CD14-positive monocyte (primary cell): ENCODE results near the gene ANO2. TPM values are rescaled to one million over a fixed set of nuclear protein-coding genes. Genes with fewer than 3 reads are reported as not detected.

ENCODE experiments used
- DNase-seq, 3 donors: peaks; one replicate each; pipeline ENCODE4 v3.0.0-alpha.2; 2011 to 2022
- H2AFZ ChIP-seq: 2 replicates; pipeline ENCODE4 v1.6.0; 2012; ENCODE audit warnings: mild to moderate bottlenecking, low read depth, low read length, inconsistent platforms; ENCODE audit not compliant: insufficient read depth, poor library complexity, severe bottlenecking
- H3K27ac ChIP-seq, 2 donors: 1 replicate in 1 of 2; 2 replicates in 1 of 2; pipeline ENCODE4 v1.5.1; 2012 to 2013; ENCODE audit warnings: low read length in 2 of 2, control low read depth in 1 of 2, inconsistent platforms in 1 of 2, low read depth in 1 of 2, mild to moderate bottlenecking in 1 of 2
- H3K27me3 ChIP-seq, 2 donors: one replicate each; pipeline versions ENCODE4 v1.6.0 to v1.6.1; 2011 to 2013; ENCODE audit warnings: low read length in 2 of 2; ENCODE audit not compliant: control insufficient read depth in 2 of 2, insufficient read depth in 2 of 2
- H3K36me3 ChIP-seq, 2 donors: replicated peaks in 1 of 2; 1 replicate in 1 of 2; 2 replicates in 1 of 2; pipeline versions ENCODE4 v1.5.1 to v1.6.1; 2012 to 2013; ENCODE audit warnings: low read length in 2 of 2, control low read depth in 1 of 2, inconsistent platforms in 1 of 2, mild to moderate bottlenecking in 1 of 2; ENCODE audit not compliant: insufficient read depth in 2 of 2, control insufficient read depth in 1 of 2
- H3K4me1 ChIP-seq, 2 donors: 1 replicate in 1 of 2; 2 replicates in 1 of 2; pipeline versions ENCODE4 v1.5.1 to v1.6.1; 2012 to 2013; ENCODE audit warnings: low read length in 2 of 2, control low read depth in 1 of 2, inconsistent platforms in 1 of 2, mild to moderate bottlenecking in 1 of 2, moderate library complexity in 1 of 2; ENCODE audit not compliant: insufficient read depth in 2 of 2, control insufficient read depth in 1 of 2
- H3K4me2 ChIP-seq: replicated peaks from 2 replicates; pipeline ENCODE3; 2012; ENCODE audit warnings: low read length, moderate library complexity, mild to moderate bottlenecking; ENCODE audit not compliant: poor library complexity, severe bottlenecking; ENCODE audit errors: extremely low read depth
- H3K4me3 ChIP-seq, 3 experiments: fragments of 200-600 bp in 1 of 3; sonication (generic) in 1 of 3; replicated peaks in 1 of 3; 1 replicate in 2 of 3; 2 replicates in 1 of 3; pipeline ENCODE4 v1.5.1; 2011 to 2013; ENCODE audit warnings: low read length in 3 of 3, mild to moderate bottlenecking in 3 of 3, control low read depth in 2 of 3, low read depth in 2 of 3, inconsistent platforms in 1 of 3, moderate library complexity in 1 of 3
- H3K79me2 ChIP-seq: 2 replicates; pipeline ENCODE4 v1.6.0; 2012; ENCODE audit warnings: mild to moderate bottlenecking, control low read depth, inconsistent platforms, low read length, moderate library complexity; ENCODE audit not compliant: insufficient read depth
- H3K9ac ChIP-seq: 2 replicates; pipeline ENCODE4 v1.6.0; 2017; ENCODE audit warnings: low read length, mild to moderate bottlenecking; ENCODE audit not compliant: insufficient read depth, poor library complexity, severe bottlenecking
- H3K9me3 ChIP-seq, 2 donors: replicated peaks in 1 of 2; 1 replicate in 1 of 2; 2 replicates in 1 of 2; pipeline versions ENCODE4 v1.5.1 to v1.6.1; 2012 to 2013; ENCODE audit warnings: low read length in 2 of 2, control low read depth in 1 of 2; ENCODE audit not compliant: control insufficient read depth in 1 of 2, insufficient read depth in 1 of 2
- H4K20me1 ChIP-seq: 2 replicates; pipeline ENCODE4 v1.6.0; 2012; ENCODE audit warnings: mild to moderate bottlenecking, low read length, control low read depth, moderate library complexity; ENCODE audit not compliant: insufficient read depth
- H3K27ac Mint-ChIP-seq, 7 donors: one replicate each; pipeline ENCODE4 v1.8.0; 2020; ENCODE audit warnings: mild to moderate bottlenecking in 7 of 7, mixed read lengths in 7 of 7, moderate library complexity in 6 of 7, inconsistent platforms in 2 of 7
- H3K27me3 Mint-ChIP-seq, 3 donors: one replicate each; pipeline ENCODE4 v1.8.0; 2021 to 2022; ENCODE audit warnings: low read depth in 3 of 3, mild to moderate bottlenecking in 3 of 3, mixed read lengths in 3 of 3, moderate library complexity in 3 of 3, inconsistent platforms in 1 of 3
- H3K36me3 Mint-ChIP-seq, 2 donors: one replicate each; pipeline ENCODE4 v1.8.0; 2020; ENCODE audit warnings: mixed read lengths in 2 of 2, inconsistent platforms in 1 of 2, mild to moderate bottlenecking in 1 of 2
- H3K4me1 Mint-ChIP-seq: one replicate; pipeline ENCODE4 v1.8.0; 2020; ENCODE audit warnings: mild to moderate bottlenecking, mixed read lengths
- H3K4me3 Mint-ChIP-seq, 2 donors: one replicate each; pipeline ENCODE4 v1.8.0; 2020; ENCODE audit warnings: mild to moderate bottlenecking in 2 of 2, mixed read lengths in 2 of 2, moderate library complexity in 1 of 2
- H3K9me3 Mint-ChIP-seq, 7 donors: one replicate each; pipeline ENCODE4 v1.8.0; 2020 to 2022; ENCODE audit warnings: mixed read lengths in 7 of 7, mild to moderate bottlenecking in 6 of 7, moderate library complexity in 6 of 7, inconsistent platforms in 2 of 7
- WGBS: methylation state at CpG from one replicate; pipeline ENCODE4 v1.1.5; 2013; ENCODE audit warnings: missing lambda C conversion rate; ENCODE audit not compliant: insufficient coverage; 5-methylcytosine and 5-hydroxymethylcytosine counted together
- intact Hi-C, 2 donors: fragments of 100-400 bp; cut with micrococcal nuclease; formaldehyde crosslinking; loops; one replicate each; pipeline versions ENCODE4 v1.15.0 to v1.15.1; 2023
- polyA plus RNA-seq, 3 donors: library from polyadenylated mRNA; depleted of rRNA in 1 of 3; unstranded in 2 of 3; stranded (reverse) in 1 of 3; fragments of 300-500 nt in 2 of 3; fragments of >200 nt in 1 of 3; fragmentation: Illumina TruSeq in 2 of 3; gene quantifications; 1 replicate in 2 of 3; 2 replicates in 1 of 3; pipeline ENCODE4 v1.2.3, GENCODE V29; 2012 to 2021
- TF ChIP-seq, protein P1 (sequence below): fragments of 200-600 bp; IDR thresholded peaks from one replicate; pipeline ENCODE4 v1.8.0; 2022; ENCODE audit warnings: antibody characterized with exemption, mild to moderate bottlenecking

ANO2 gene
- polyA plus RNA-seq, 3 donors: not detected

GRCh38 chr12:5905757-5906156 lies 39.3 kb downstream of the ANO2 start:
- no peak overlapping the region for H3K4me3 ChIP-seq
- DNase-seq: no peak
- H3K27ac ChIP-seq: no peak overlapping the region
- no peaks in the 10 kb centered on the region for H3K9me3 ChIP-seq
- Mint-ChIP-seq H3K36me3 (no peaks in the 10 kb centered on the region), H3K4me1 (no peaks in the 10 kb centered on the region), H3K9me3 (peaks cover 0 to 3% (median 0%) of the 10 kb centered on the region in 7 donors), H3K4me3 (no peak overlapping the region), H3K27ac (no peak overlapping the region), H3K27me3 (peaks cover 1 to 5% (median 2%) of the 10 kb centered on the region in 3 donors)
- H3K4me2 ChIP-seq: no peak overlapping the region
- H3K27me3 ChIP-seq: no peaks in the 10 kb centered on the region
- 100% methylated on average over 1 of the region's 4 CpGs for WGBS
- no peaks in the 10 kb centered on the region for H4K20me1 ChIP-seq
- no peaks in the 10 kb centered on the region for H3K36me3 ChIP-seq
- no peak overlapping the region for H2AFZ ChIP-seq
- no peaks in the 10 kb centered on the region for H3K79me2 ChIP-seq
- no peak overlapping the region for H3K9ac ChIP-seq
- intact Hi-C loops: no loop called here
- TF ChIP-seq, protein P1, sequence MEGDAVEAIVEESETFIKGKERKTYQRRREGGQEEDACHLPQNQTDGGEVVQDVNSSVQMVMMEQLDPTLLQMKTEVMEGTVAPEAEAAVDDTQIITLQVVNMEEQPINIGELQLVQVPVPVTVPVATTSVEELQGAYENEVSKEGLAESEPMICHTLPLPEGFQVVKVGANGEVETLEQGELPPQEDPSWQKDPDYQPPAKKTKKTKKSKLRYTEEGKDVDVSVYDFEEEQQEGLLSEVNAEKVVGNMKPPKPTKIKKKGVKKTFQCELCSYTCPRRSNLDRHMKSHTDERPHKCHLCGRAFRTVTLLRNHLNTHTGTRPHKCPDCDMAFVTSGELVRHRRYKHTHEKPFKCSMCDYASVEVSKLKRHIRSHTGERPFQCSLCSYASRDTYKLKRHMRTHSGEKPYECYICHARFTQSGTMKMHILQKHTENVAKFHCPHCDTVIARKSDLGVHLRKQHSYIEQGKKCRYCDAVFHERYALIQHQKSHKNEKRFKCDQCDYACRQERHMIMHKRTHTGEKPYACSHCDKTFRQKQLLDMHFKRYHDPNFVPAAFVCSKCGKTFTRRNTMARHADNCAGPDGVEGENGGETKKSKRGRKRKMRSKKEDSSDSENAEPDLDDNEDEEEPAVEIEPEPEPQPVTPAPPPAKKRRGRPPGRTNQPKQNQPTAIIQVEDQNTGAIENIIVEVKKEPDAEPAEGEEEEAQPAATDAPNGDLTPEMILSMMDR: no peak
- no peaks in the 10 kb centered on the region for H3K4me1 ChIP-seq

- Mint-ChIP-seq H3K27ac (no peak overlapping the region), H3K4me3 (no peak overlapping the region), H3K27me3 (peaks cover 1 to 5% (median 3%) of the 10 kb centered on the region in 3 donors), H3K4me1 (no peaks in the 10 kb centered on the region), H3K9me3 (peaks cover 0 to 3% (median 0%) of the 10 kb centered on the region in 7 donors), H3K36me3 (no peaks in the 10 kb centered on the region)
- intact Hi-C loops: no loop called here
- Histone ChIP-seq H3K27ac (no peak overlapping the region), H3K27me3 (no peaks in the 10 kb centered on the region), H4K20me1 (no peaks in the 10 kb centered on the region), H3K4me2 (no peak overlapping the region), H3K9ac (no peak overlapping the region), H3K79me2 (no peaks in the 10 kb centered on the region), H3K4me3 (no peak overlapping the region), H3K9me3 (no peaks in the 10 kb centered on the region), H3K36me3 (no peaks in the 10 kb centered on the region), H3K4me1 (no peaks in the 10 kb centered on the region), H2AFZ (no peak overlapping the region)
- 100% methylated on average over 5 of the region's 6 CpGs for WGBS
- TF ChIP-seq, protein P1: no peak
- DNase-seq: no peak
These were observed 40.1 kb downstream of the ANO2 start for GRCh38 chr12:5904969-5905368.
